Activated T-cell treated with anti-CD3 and anti-CD28 coated beads for 1 hour (primary cell): ENCODE data around the gene NOMO2.
"Not testable (repeated sequence)": the region's sequence is repeated elsewhere in the genome, so short reads cannot be mapped to it uniquely, and the experiment has no call there.

Experiments
- DNase-seq: peaks from one replicate; pipeline ENCODE4 v3.0.0-alpha.2; 2020; ENCODE audit warnings: low read depth

The NOMO2 gene

GRCh38 chr16:18561727-18562314 is at the start of gene NOMO2:
TSS of gene NOMO2 (minus strand) at chr16:18562097. CDS start at chr16:18562040, 57 bp downstream.
- DNase-seq, result peak; percentile 78

GRCh38 chr16:18610147-18610803 is 48.4 kb upstream of the NOMO2 start:
- DNase-seq, result not testable (repeated sequence)

- DNase-seq, result not testable (repeated sequence)
These were observed 46.4 kb upstream of the NOMO2 start for GRCh38 chr16:18608271-18608670.

- not testable (repeated sequence) for DNase-seq
These were observed 41.8 kb upstream of the NOMO2 start for GRCh38 chr16:18603572-18604246.

GRCh38 chr16:18598582-18598981 is 36.7 kb upstream of the NOMO2 start:
- DNase-seq, result not testable (repeated sequence)

GRCh38 chr16:18597734-18598133 is 35.8 kb upstream of the NOMO2 start:
- DNase-seq, result not testable (repeated sequence)

- DNase-seq, result not testable (repeated sequence)
These were observed 35.4 kb upstream of the NOMO2 start for GRCh38 chr16:18597319-18597718.

GRCh38 chr16:18595796-18596195 is 33.9 kb upstream of the NOMO2 start:
- not testable (repeated sequence) for DNase-seq

- not testable (repeated sequence) for DNase-seq
These were observed 33.0 kb upstream of the NOMO2 start for GRCh38 chr16:18594880-18595279.

- DNase-seq, result not testable (repeated sequence)
These were observed 32.0 kb upstream of the NOMO2 start for GRCh38 chr16:18593904-18594303.

- not testable (repeated sequence) for DNase-seq
These were observed 31.1 kb upstream of the NOMO2 start for GRCh38 chr16:18592982-18593381.

GRCh38 chr16:18591908-18592307 is 30.0 kb upstream of the NOMO2 start:
- not testable (repeated sequence) for DNase-seq

- DNase-seq, result not testable (repeated sequence)
These were observed 29.5 kb upstream of the NOMO2 start for GRCh38 chr16:18591441-18591840.

GRCh38 chr16:18589806-18590205 is 27.9 kb upstream of the NOMO2 start:
- DNase-seq, result not testable (repeated sequence)

GRCh38 chr16:18586560-18587540 is 25.0 kb upstream of the NOMO2 start:
- DNase-seq, result not testable (repeated sequence)

GRCh38 chr16:18585789-18586188 is 23.9 kb upstream of the NOMO2 start:
- DNase-seq, result not testable (repeated sequence)

- DNase-seq, result no peak
These were observed 21.0 kb upstream of the NOMO2 start for GRCh38 chr16:18582902-18583301.

- DNase-seq, result not testable (repeated sequence)
These were observed 18.5 kb upstream of the NOMO2 start for GRCh38 chr16:18580396-18580795.

GRCh38 chr16:18579261-18579660 is 17.4 kb upstream of the NOMO2 start:
- not testable (repeated sequence) for DNase-seq

GRCh38 chr16:18577942-18578341 is 16.0 kb upstream of the NOMO2 start:
- not testable (repeated sequence) for DNase-seq

GRCh38 chr16:18575945-18576344 is 14.0 kb upstream of the NOMO2 start:
- not testable (repeated sequence) for DNase-seq
